Activated gamma-delta T cell (primary cell): Measurements from ENCODE around the gene CPNE9.

Experiments
- DNase-seq: peaks from one replicate; lab custom pipeline; 2025; lab: John Stamatoyannopoulos, UW

CPNE9 gene

DNA sequence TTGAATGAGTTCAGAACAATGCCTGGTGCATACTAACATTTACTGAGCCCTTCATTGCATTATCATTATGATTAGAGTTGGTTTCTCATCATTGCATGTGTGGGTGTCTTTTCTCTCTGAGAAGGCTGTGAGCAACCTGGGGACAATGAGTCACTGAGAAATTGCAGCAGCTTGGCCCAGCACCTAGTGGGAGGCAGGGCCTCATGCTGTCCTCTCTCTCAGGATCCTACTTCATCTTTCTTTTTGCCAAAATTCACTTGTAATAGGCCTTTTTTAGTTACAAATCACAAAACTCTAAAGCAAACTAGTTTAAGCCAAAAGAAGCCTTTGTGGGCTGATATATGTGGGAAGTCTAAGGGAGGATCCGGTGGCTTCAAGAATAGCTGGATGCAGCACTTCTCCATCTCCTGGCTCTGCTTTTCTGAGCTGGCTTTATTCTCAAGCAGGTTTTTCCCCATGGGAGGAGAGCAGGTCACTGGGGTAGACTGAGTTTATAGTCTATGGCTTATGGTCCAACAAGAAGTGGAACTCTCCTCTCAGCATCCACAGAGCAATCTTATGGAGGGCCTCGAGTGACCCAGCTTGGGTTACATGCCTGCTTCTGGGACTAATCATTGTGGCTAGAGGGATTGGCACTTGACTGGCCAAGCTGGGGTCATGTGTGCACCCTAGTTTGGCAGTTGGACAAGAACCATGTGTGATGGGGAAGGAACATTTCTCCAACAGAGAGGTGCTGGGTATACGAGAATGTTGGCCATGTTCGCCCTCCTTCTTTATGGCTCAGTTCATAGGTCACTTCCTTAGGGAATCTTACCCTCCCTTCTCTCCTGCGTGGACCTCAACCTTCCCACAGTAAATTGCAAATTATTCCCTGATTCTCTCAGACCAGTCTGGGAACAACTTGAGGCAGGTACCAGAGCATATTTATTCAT lies 74.8 kb downstream of the CPNE9 start:
- no peak for DNase-seq

DNA sequence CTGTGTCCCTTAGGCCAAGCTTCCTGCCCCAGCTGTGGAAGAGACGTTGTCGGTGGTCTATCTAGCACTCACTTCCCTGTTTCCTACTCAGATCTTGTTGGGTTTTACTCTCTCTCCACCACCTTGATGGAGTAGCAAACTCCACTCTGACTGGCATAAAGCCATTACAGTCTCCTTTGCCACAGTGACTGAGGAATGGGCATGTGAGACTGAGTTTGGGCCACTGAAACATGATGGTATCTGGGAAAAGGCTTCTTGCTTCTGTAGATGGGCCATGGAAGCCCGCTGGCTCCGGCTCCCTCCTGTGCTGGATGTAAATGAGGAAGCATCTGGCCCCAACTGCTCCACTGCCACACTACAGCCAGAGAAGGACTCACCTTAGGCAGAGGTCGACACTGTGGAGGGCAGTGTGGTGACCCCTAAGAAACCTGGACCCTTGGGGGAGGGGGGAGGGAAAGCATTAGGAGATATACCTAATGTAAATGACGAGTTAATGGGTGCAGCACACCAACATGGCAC lies 75.5 kb downstream of the CPNE9 start:
- no peak for DNase-seq
